Measurements from ENCODE around the gene FADS6. TPM values are rescaled to one million over a fixed set of nuclear protein-coding genes. Genes with fewer than 3 reads are reported as not detected.

FADS6 gene
- total and polyA plus RNA-seq, 2 experiments from 2014 or later = 0.42 to 0.73 TPM

GRCh38 chr17:74925242-74925641 lies 31.8 kb upstream of the FADS6 start:
- H3K27me3 Mint-ChIP-seq (ENCODE audit: insufficient read depth, low read depth, poor library complexity) = peaks cover 70% of the 10 kb centered on the region
- H3K4me2 ChIP-seq = no peak overlapping the region
- H3K9me2 ChIP-seq (ENCODE audit: insufficient read depth) = no peaks in the 10 kb centered on the region
- H3K4me1 ChIP-seq (ENCODE audit: insufficient read depth) = peaks cover 16% of the 10 kb centered on the region
- H3K9me3 Mint-ChIP-seq = no peaks in the 10 kb centered on the region
- TF ChIP-seq JUNB (IDR thresholded peaks at IDR 0.05; ENCODE audit: unreplicated experiment) = no peak
- TF ChIP-seq ZNF114 (CRISPR knock-in tag; IDR thresholded peaks at IDR 0.05) = no peak
- no peak for TF ChIP-seq POLR2AphosphoS5 (IDR thresholded peaks at IDR 0.05; ENCODE audit: low read depth)
- no peak for TF ChIP-seq CREB1 (CRISPR knock-in tag; IDR thresholded peaks at IDR 0.05; ENCODE audit: low read depth)
- no peak for TF ChIP-seq REST (IDR thresholded peaks at IDR 0.05; ENCODE audit: unreplicated experiment)
- no peak for TF ChIP-seq NANOG (IDR thresholded peaks at IDR 0.05; ENCODE audit: borderline replicate concordance)
- TF ChIP-seq ZNF331 (CRISPR knock-in tag; IDR thresholded peaks at IDR 0.05; ENCODE audit: low read depth) = no peak
- no peak for TF ChIP-seq EZH2phosphoT487 (IDR thresholded peaks at IDR 0.05; ENCODE audit: unreplicated experiment)
- TF ChIP-seq ZNF462 (CRISPR knock-in tag; IDR thresholded peaks at IDR 0.05) = no peak
- no peak for TF ChIP-seq EZH2 (IDR thresholded peaks at IDR 0.05; ENCODE audit: low read depth, unreplicated experiment)
- no peak for TF ChIP-seq STAT1 (IDR thresholded peaks at IDR 0.05; ENCODE audit: unreplicated experiment)
- no peak for TF ChIP-seq ETS1 (IDR thresholded peaks at IDR 0.05)
- TF ChIP-seq CTCF (conservative IDR thresholded peaks at IDR 0.05; ENCODE audit: low read depth in 2 of 2) = no peak
- H3K4me3 Mint-ChIP-seq = peak overlapping the region; percentile 70; the same call in 2 of the 3 replicates
- H3K4me3 ChIP-seq = no peak overlapping the region
- H3K27ac ChIP-seq (ENCODE audit: low read depth) = no peak overlapping the region
- peaks cover 7% of the 10 kb centered on the region for H3K4me1 Mint-ChIP-seq
- ATAC-seq (no peak), DNase-seq (ENCODE audit: low spot score) (no peak)
- no peak overlapping the region for H3K27ac Mint-ChIP-seq
- no peaks in the 10 kb centered on the region for H3K36me3 ChIP-seq (ENCODE audit: insufficient read depth)
- no peaks in the 10 kb centered on the region for H3K79me2 ChIP-seq (replicated peaks; ENCODE audit: insufficient read depth)
- peaks cover 84% of the 10 kb centered on the region for H3K27me3 ChIP-seq (ENCODE audit: insufficient read depth)
- H4K20me1 ChIP-seq (replicated peaks; ENCODE audit: insufficient read depth) = no peaks in the 10 kb centered on the region
- H3F3A ChIP-seq (replicated peaks; ENCODE audit: low read depth) = no peaks in the 10 kb centered on the region
- no peak overlapping the region for H2AFZ ChIP-seq
- H3K36me3 Mint-ChIP-seq (ENCODE audit: low read depth) = no peaks in the 10 kb centered on the region

Data from GM23338 (cell line).